ENCODE results near the gene SERTAD1. TPM values are rescaled to one million over a fixed set of nuclear protein-coding genes. Genes with fewer than 3 reads are reported as not detected.

SERTAD1 gene
- total and polyA plus RNA-seq, 11 donors = 7.6 to 40.2 (median 11.5) TPM

- H3K27me3 ChIP-seq = no peaks in the 10 kb centered on the region
- no peaks in the 10 kb centered on the region for H3K4me1 ChIP-seq
- intact Hi-C loops (cut with DNase I) = no loop called here
- no peak for TF ChIP-seq POLR2A (IDR thresholded peaks at IDR 0.05)
- no peak for TF ChIP-seq CTCF (IDR thresholded peaks at IDR 0.05)
- WGBS, 4 donors = 85 to 89% (median 87%) methylated on average over 5 of the region's 5 CpGs
- no peak for DNase-seq
- no peak overlapping the region for H3K4me3 ChIP-seq
- H3K36me3 ChIP-seq = peaks cover 0 to 65% (median 38%) of the 10 kb centered on the region in 9 donors
- H3K27ac ChIP-seq = no peak overlapping the region
- no peak for ATAC-seq
- no peaks in the 10 kb centered on the region for H3K9me3 ChIP-seq
Observed at GRCh38 chr19:40453151-40453735, 27.5 kb upstream of the SERTAD1 start.

GRCh38 chr19:40452016-40452415 lies 26.2 kb upstream of the SERTAD1 start:
- no peak for TF ChIP-seq POLR2A (IDR thresholded peaks at IDR 0.05)
- no peak for TF ChIP-seq CTCF (IDR thresholded peaks at IDR 0.05)
- peak in 1 of 4 donors; percentile 40 for ATAC-seq
- WGBS, 4 donors = 67 to 76% (median 70%) methylated on average over 5 of the region's 5 CpGs
- intact Hi-C loops (cut with DNase I) = no loop called here
- Histone ChIP-seq H3K27me3 (no peaks in the 10 kb centered on the region), H3K4me1 (no peaks in the 10 kb centered on the region), H3K4me3 (no peak overlapping the region), H3K36me3 (peaks cover 0 to 65% (median 43%) of the 10 kb centered on the region in 9 donors), H3K27ac (no peak overlapping the region), H3K9me3 (no peaks in the 10 kb centered on the region)
- DNase-seq = no peak

GRCh38 chr19:40450664-40451063 lies 24.9 kb upstream of the SERTAD1 start:
- H3K36me3 ChIP-seq = peaks cover 0 to 53% (median 34%) of the 10 kb centered on the region in 9 donors
- no peak for ATAC-seq
- TF ChIP-seq POLR2A (IDR thresholded peaks at IDR 0.05) (no peak), CTCF (IDR thresholded peaks at IDR 0.05) (no peak)
- H3K4me1 ChIP-seq = no peaks in the 10 kb centered on the region
- H3K9me3 ChIP-seq = no peaks in the 10 kb centered on the region
- H3K27ac ChIP-seq = no peak overlapping the region
- H3K4me3 ChIP-seq = no peak overlapping the region
- intact Hi-C loops (cut with DNase I) = no loop called here
- no peaks in the 10 kb centered on the region for H3K27me3 ChIP-seq
- no peak for DNase-seq
- 95 to 100% (median 97%) methylated on average over 4 of the region's 4 CpGs for WGBS, 4 donors

- ATAC-seq = no peak
- 91 to 97% (median 94%) methylated on average over 4 of the region's 4 CpGs for WGBS, 4 donors
- intact Hi-C loops (cut with DNase I) = no loop called here
- H3K36me3 ChIP-seq = peaks cover 0 to 42% (median 31%) of the 10 kb centered on the region in 9 donors
- TF ChIP-seq POLR2A (IDR thresholded peaks at IDR 0.05) (no peak), CTCF (IDR thresholded peaks at IDR 0.05) (no peak)
- H3K27me3 ChIP-seq = no peaks in the 10 kb centered on the region
- no peak overlapping the region for H3K4me3 ChIP-seq
- no peaks in the 10 kb centered on the region for H3K9me3 ChIP-seq
- no peak for DNase-seq
- H3K27ac ChIP-seq = no peak overlapping the region
- H3K4me1 ChIP-seq = peaks cover 0 to 6% (median 4%) of the 10 kb centered on the region in 12 donors
Observed at GRCh38 chr19:40449506-40449905, 23.7 kb upstream of the SERTAD1 start.

Data from heart left ventricle (tissue), 16 donors.